ENCODE results near the gene ADGB.

GRCh38 chr6:146791930-146792329, 193.2 kb downstream of the ADGB start:
- no peak for TF ChIP-seq CTCF (IDR thresholded peaks at IDR 0.05; ENCODE audit: insufficient read depth, low read length)
- no peak for TF ChIP-seq GABPA (IDR thresholded peaks at IDR 0.05; ENCODE audit: low read depth)
- TF ChIP-seq POLR2AphosphoS5 (IDR thresholded peaks at IDR 0.05; ENCODE audit: low read depth) = no peak
- TF ChIP-seq REST (IDR thresholded peaks at IDR 0.05; ENCODE audit: insufficient replicate concordance, low read depth) = no peak
- TF ChIP-seq SPI1 (IDR thresholded peaks at IDR 0.05; ENCODE audit: borderline replicate concordance, low read depth) = no peak
